GM12878 (cell line): ENCODE results near the gene PGLYRP4.

Experiments
- ASH2L ChIP-seq: fragments of 300-600, 200-600 bp; sonication (generic); IDR thresholded peaks from 2 replicates; pipeline ENCODE4 v1.6.1; 2017; ENCODE audit warnings: low read depth, mild to moderate bottlenecking, borderline replicate concordance
- CEBPZ ChIP-seq: fragments of 150-350 bp; IDR thresholded peaks from 2 replicates; pipeline ENCODE4 v1.6.1; 2016; ENCODE audit warnings: low read depth, low read length
- CTCF ChIP-seq, 3 experiments: IDR thresholded peaks in 2 of 3; conservative IDR thresholded peaks in 1 of 3; 2 replicates each; pipeline ENCODE4 v1.5.1; 2011; ENCODE audit warnings: low read depth in 3 of 3, low read length in 3 of 3, mild to moderate bottlenecking in 3 of 3, control low read depth in 2 of 3, moderate library complexity in 2 of 3, inconsistent platforms in 1 of 3, mixed read lengths in 1 of 3; ENCODE audit not compliant: control insufficient read depth in 2 of 3, insufficient read depth in 1 of 3; ENCODE audit errors: extremely low read depth in 1 of 3
- JUNB ChIP-seq: IDR thresholded peaks from 2 replicates; pipeline ENCODE4 v1.6.1; 2016; ENCODE audit warnings: antibody characterized with exemption, mild to moderate bottlenecking
- KAT2A ChIP-seq: conservative IDR thresholded peaks from 2 replicates; pipeline ENCODE4 v1.6.1; 2011; ENCODE audit warnings: low read depth, low read length; ENCODE audit not compliant: control insufficient read depth
- MYC ChIP-seq: IDR thresholded peaks from 2 replicates; pipeline ENCODE4 v1.6.1; 2011; ENCODE audit warnings: mild to moderate bottlenecking, low read length, moderate library complexity, inconsistent platforms; ENCODE audit not compliant: insufficient read depth, insufficient replicate concordance, insufficient read length, severe bottlenecking
- POLR2AphosphoS5 ChIP-seq: IDR thresholded peaks from 2 replicates; pipeline ENCODE4 v1.6.1; 2011; ENCODE audit warnings: mild to moderate bottlenecking, low read length, inconsistent platforms

GRCh38 chr1:153340356-153340755, 8.3 kb downstream of the PGLYRP4 start:
- no peak for TF ChIP-seq POLR2AphosphoS5
- no peak for TF ChIP-seq ASH2L
- TF ChIP-seq MYC = no peak
- no peak for TF ChIP-seq CTCF (IDR thresholded peaks at IDR 0.05 in 2 of 3, conservative IDR thresholded peaks at IDR 0.05 in 1 of 3; ENCODE audit: control insufficient read depth in 2 of 3, extremely low read depth in 1 of 3, insufficient read depth in 1 of 3, low read depth in 3 of 3, low read length in 3 of 3)
- no peak for TF ChIP-seq KAT2A
- no peak for TF ChIP-seq JUNB
- TF ChIP-seq CEBPZ = no peak
